Body of pancreas (tissue), 4 donors: ENCODE results near the gene MAP3K20. TPM values are rescaled to one million over a fixed set of nuclear protein-coding genes. Genes with fewer than 3 reads are reported as not detected.
A peak's percentile ranks its signal among the peaks of the same experiment; 100 is the strongest.

Experiments used
- ATAC-seq: fragments of 150-250 bp; one replicate; pipeline ENCODE4 v1.9.1; 2016
- DNase-seq, 4 donors: peaks; one replicate each; pipeline ENCODE4 v3.0.0-alpha.2; 2019
- H3K27ac ChIP-seq, 4 donors: fragments of 200-600 bp; sonication (generic); 1 replicate in 3 of 4; 2 replicates in 1 of 4; pipeline versions ENCODE4 v1.5.1 to v1.6.1; 2016 to 2019; ENCODE audit warnings: mild to moderate bottlenecking in 1 of 4, mixed read lengths in 1 of 4, moderate library complexity in 1 of 4
- H3K27me3 ChIP-seq, 2 donors: fragments of 200-600 bp; sonication (generic); one replicate each; pipeline ENCODE4 v1.6.0; 2016; ENCODE audit warnings: mild to moderate bottlenecking in 1 of 2
- H3K36me3 ChIP-seq, 2 donors: fragments of 200-600 bp; sonication (generic); replicated peaks in 1 of 2; 2 replicates each; pipeline ENCODE4 v1.5.1; 2016; ENCODE audit warnings: low read depth in 2 of 2; ENCODE audit not compliant: insufficient read depth in 1 of 2
- H3K4me1 ChIP-seq: fragments of 200-600 bp; sonication (generic); one replicate; pipeline ENCODE4 v1.6.0; 2016
- H3K4me3 ChIP-seq, 2 donors: fragments of 200-600 bp; sonication (generic); 1 replicate in 1 of 2; 2 replicates in 1 of 2; pipeline ENCODE4 v1.5.1; 2016 to 2019
- H3K9me3 ChIP-seq, 3 donors: fragments of 200-600 bp; sonication (generic); 1 replicate in 2 of 3; 2 replicates in 1 of 3; pipeline ENCODE4 v1.5.1; 2016
- CTCF ChIP-seq, 7 experiments: fragments of 450-650 bp in 4 of 7; fragments of 200-600 bp in 3 of 7; sonication (generic) in 3 of 7; IDR thresholded peaks; one replicate each; pipeline ENCODE4 v1.5.1; 2016 to 2019; ENCODE audit warnings: antibody characterized with exemption in 7 of 7
- POLR2A ChIP-seq, 3 donors: fragments of 450-650 bp; IDR thresholded peaks; one replicate each; pipeline ENCODE4 v1.6.1; 2016; ENCODE audit warnings: antibody characterized with exemption in 3 of 3, mild to moderate bottlenecking in 2 of 3
- WGBS, 2 donors: methylation state at CpG; one replicate each; pipeline ENCODE4 v1.1.5; 2017; 5-methylcytosine and 5-hydroxymethylcytosine counted together
- intact Hi-C: fragments of 100-400 bp; cut with DNase I; formaldehyde crosslinking; loops from one replicate; pipeline ENCODE4 v1.15.1; 2023
- total RNA-seq, 2 donors: library from RNA; depleted of rRNA; stranded (reverse); fragments of >200 nt; gene quantifications; one replicate each; pipeline ENCODE4 v1.1.0, GENCODE V29; 2016

The MAP3K20 gene
- total RNA-seq, 2 donors from 2014 or later = 11.5 to 18.7 TPM

GRCh38 chr2:173048897-173049661 is 26.6 kb upstream of the MAP3K20 start:
- Histone ChIP-seq H3K27ac (peak overlapping the region; percentile 1 to 80 (median 72)), H3K4me1 (peaks cover 35% of the 10 kb centered on the region), H3K4me3 (no peak overlapping the region), H3K27me3 (no peaks in the 10 kb centered on the region), H3K36me3 (no peaks in the 10 kb centered on the region), H3K9me3 (no peaks in the 10 kb centered on the region)
- DNase-seq (peak; percentile 61 to 80 (median 72)), ATAC-seq (peak; percentile 93)
- WGBS, 2 donors = 18 to 22% methylated on average over 4 of the region's 4 CpGs
- no peak for TF ChIP-seq POLR2A (IDR thresholded peaks at IDR 0.05)
- no peak for TF ChIP-seq CTCF (IDR thresholded peaks at IDR 0.05)
- intact Hi-C loops = no loop called here

GRCh38 chr2:173049831-173050230 is 25.8 kb upstream of the MAP3K20 start:
- ATAC-seq = no peak
- WGBS, 2 donors = 94 to 97% methylated on average over 3 of the region's 3 CpGs
- intact Hi-C loops = no loop called here
- H3K27ac ChIP-seq = peak overlapping the region; percentile 1 to 80 (median 72)
- no peak overlapping the region for H3K4me3 ChIP-seq
- TF ChIP-seq POLR2A (IDR thresholded peaks at IDR 0.05) (no peak), CTCF (IDR thresholded peaks at IDR 0.05) (no peak)
- no peaks in the 10 kb centered on the region for H3K9me3 ChIP-seq
- peaks cover 33% of the 10 kb centered on the region for H3K4me1 ChIP-seq
- H3K36me3 ChIP-seq = no peaks in the 10 kb centered on the region
- no peaks in the 10 kb centered on the region for H3K27me3 ChIP-seq
- no peak for DNase-seq

- Histone ChIP-seq H3K36me3 (no peaks in the 10 kb centered on the region), H3K27me3 (no peaks in the 10 kb centered on the region), H3K27ac (no peak overlapping the region), H3K9me3 (no peaks in the 10 kb centered on the region), H3K4me3 (no peak overlapping the region), H3K4me1 (peaks cover 24% of the 10 kb centered on the region)
- no peak for ATAC-seq
- TF ChIP-seq POLR2A (IDR thresholded peaks at IDR 0.05) = no peak
- no peak for TF ChIP-seq CTCF (IDR thresholded peaks at IDR 0.05)
- intact Hi-C loops = no loop called here
- 88 to 91% methylated on average over 4 of the region's 4 CpGs for WGBS, 2 donors
- no peak for DNase-seq
Observed at GRCh38 chr2:173050684-173051083, 25.0 kb upstream of the MAP3K20 start.

- DNase-seq (no peak), ATAC-seq (no peak)
- intact Hi-C loops = no loop called here
- no peak for TF ChIP-seq CTCF (IDR thresholded peaks at IDR 0.05)
- TF ChIP-seq POLR2A (IDR thresholded peaks at IDR 0.05) = no peak
- no peaks in the 10 kb centered on the region for H3K27me3 ChIP-seq
- H3K4me3 ChIP-seq = no peak overlapping the region
- no peaks in the 10 kb centered on the region for H3K9me3 ChIP-seq
- H3K4me1 ChIP-seq = peaks cover 23% of the 10 kb centered on the region
- H3K27ac ChIP-seq = no peak overlapping the region
- WGBS, 2 donors = 69 to 75% methylated on average over 7 of the region's 7 CpGs
- H3K36me3 ChIP-seq = no peaks in the 10 kb centered on the region
Observed at GRCh38 chr2:173051463-173052215, 24.0 kb upstream of the MAP3K20 start.
